Gastrocnemius medialis (tissue), 4 donors: Measurements from ENCODE around the gene C19orf25.

ENCODE experiments used
- CTCF ChIP-seq, 5 experiments: fragments of 450-650 bp in 3 of 5; fragments of 200-600 bp in 2 of 5; sonication (generic) in 2 of 5; IDR thresholded peaks in 4 of 5; conservative IDR thresholded peaks in 1 of 5; 1 replicate in 4 of 5; 2 replicates in 1 of 5; pipeline ENCODE4 v1.5.1; 2016 to 2019; ENCODE audit warnings: antibody characterized with exemption in 5 of 5, mild to moderate bottlenecking in 3 of 5, moderate library complexity in 3 of 5
- POLR2A ChIP-seq, 2 donors: fragments of 450-650 bp; IDR thresholded peaks; one replicate each; pipeline ENCODE4 v1.6.1; 2017; ENCODE audit warnings: antibody characterized with exemption in 2 of 2, mild to moderate bottlenecking in 2 of 2, moderate library complexity in 2 of 2

- TF ChIP-seq POLR2A (IDR thresholded peaks at IDR 0.05) = no peak
- no peak for TF ChIP-seq CTCF (IDR thresholded peaks at IDR 0.05 in 4 of 5, conservative IDR thresholded peaks at IDR 0.05 in 1 of 5)
These were observed 31.5 kb downstream of the C19orf25 start for GRCh38 chr19:1447504-1447903.
